GM19023 (cell line): Measurements from ENCODE around the gene TBC1D9.
A peak's percentile ranks its signal among the peaks of the same experiment; 100 is the strongest.

Source experiments
- ATAC-seq: cut with Tn5 transposase; IDR thresholded peaks from one replicate; pipeline ENCODE4 v1.9.1; 2021; ENCODE audit warnings: mild to moderate bottlenecking, moderate library complexity; ENCODE audit not compliant: unreplicated experiment

The TBC1D9 gene

DNA sequence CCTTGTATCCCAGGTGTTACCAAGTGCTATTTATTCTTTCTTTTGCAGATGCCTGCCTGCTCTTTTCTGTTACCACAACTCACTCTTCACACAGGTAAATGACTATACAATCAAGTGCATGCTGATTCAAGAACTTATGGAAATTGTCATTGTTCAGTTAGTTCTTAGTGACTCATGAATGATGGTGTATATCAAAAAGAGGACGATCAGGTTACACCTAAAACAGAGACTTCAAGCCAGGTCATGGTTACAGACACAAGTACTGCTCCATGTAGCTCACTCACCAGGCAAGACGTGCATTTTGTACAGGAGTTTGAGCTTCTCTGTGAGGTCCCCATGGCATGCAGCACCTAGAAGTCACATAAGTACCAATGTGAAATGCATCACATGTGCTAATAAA lies 128.2 kb downstream of the TBC1D9 start:
- ATAC-seq: no peak

DNA sequence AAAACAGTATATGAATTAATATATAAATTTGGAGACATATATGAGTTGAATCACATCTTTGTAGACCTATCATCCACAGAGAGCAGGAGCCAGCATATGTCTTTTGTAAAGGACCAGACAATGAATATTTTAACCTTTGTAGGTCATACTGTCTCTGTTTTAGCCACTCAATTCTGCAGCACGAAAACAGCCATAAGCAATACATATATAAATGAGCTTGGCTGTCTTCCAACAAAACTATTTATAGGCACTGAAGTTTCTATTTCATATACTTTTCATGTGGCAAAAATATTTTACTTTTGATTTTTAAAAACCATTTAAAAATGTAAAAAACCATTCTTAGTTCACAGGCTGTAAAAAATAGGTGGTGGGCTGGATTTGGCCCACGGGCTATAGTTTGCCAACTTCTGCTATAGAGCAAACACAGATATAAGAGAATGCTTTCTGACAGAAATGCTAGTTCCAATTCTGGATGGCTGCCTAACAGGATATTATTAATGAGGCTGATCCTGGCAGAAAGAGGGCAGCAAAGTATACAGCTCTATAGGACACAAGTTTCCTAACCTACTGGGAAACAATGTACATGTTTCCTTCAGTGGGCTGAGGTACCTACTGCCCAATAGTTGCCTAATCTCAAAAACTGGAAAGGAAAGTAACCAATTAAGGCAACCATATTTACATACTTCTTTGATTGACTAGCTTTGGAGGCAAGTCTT lies 129.4 kb downstream of the TBC1D9 start:
- no peak for ATAC-seq

DNA sequence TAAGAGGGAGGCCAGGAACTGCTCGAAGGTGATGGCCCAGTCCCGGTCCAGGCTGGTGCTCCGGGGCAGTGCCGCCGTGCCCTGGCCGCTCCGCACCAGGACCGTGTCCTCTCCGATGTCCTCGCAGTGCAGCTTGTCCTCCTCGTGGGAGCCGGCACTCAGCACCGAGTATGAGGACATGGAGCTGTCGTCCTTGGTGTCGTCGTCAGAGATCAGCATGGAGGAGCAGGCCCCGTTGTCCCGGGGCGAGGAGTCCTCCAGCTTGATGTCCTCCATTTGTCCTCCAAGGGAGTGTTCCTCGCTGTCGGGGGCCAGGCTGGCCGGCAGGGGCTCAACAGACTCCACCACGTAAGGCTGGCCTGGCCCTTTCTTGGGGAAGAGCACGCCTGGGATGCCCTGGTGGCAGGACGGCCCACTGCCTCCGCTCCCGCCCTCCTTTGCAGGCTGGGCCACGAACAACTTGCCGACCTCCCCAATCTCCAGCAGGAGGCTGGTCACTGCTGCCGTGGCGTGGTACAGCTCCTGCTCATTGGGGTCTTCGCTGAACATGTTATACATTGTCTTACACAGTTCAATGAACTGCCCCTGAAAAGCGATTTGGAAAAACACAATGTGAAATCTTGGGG lies 133.7 kb downstream of the TBC1D9 start:
- no peak for ATAC-seq

DNA sequence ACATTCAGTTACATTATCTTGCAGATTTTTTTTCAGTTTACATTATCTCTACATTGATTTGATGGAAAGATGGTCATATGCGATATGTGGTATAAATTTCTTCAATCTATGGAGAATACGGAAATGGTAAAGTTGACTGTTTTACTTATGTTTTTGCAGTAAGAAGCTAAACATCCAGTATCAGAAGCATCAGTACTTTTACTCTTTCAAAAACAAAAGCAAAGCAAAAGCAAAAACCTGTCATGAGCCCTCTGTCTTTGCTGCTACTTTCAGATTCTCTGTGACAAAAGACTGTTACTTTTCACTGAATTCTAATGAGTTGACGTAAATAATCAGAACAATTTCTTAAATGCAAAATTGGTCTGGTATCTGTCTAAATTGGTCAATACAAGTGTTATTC lies 135.0 kb downstream of the TBC1D9 start:
- no peak for ATAC-seq

GRCh38 chr4:140617499-140618248 lies 138.5 kb downstream of the TBC1D9 start:
- ATAC-seq: no peak

GRCh38 chr4:140615451-140615850 lies 140.7 kb downstream of the TBC1D9 start:
- no peak for ATAC-seq

DNA sequence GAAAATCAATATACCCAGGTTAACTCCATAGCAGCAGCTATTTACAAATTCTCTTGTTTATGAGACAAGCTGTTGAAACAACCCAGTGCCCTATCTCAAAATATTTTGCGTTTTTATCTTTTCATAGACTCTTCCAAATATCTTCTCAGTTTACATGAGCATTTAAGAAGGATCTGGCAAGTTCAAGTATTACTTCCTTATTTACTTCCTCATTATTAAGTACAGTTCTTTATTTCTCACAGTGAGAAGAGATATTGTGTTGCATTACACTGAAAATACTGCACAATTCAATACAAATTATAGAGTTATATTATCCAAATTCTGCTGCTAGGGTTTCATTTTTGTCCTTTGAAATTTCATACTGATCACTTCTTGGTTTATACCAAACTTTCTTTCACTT lies 143.8 kb downstream of the TBC1D9 start:
- no peak for ATAC-seq

GRCh38 chr4:140611854-140612253 lies 144.3 kb downstream of the TBC1D9 start:
- ATAC-seq: no peak

DNA sequence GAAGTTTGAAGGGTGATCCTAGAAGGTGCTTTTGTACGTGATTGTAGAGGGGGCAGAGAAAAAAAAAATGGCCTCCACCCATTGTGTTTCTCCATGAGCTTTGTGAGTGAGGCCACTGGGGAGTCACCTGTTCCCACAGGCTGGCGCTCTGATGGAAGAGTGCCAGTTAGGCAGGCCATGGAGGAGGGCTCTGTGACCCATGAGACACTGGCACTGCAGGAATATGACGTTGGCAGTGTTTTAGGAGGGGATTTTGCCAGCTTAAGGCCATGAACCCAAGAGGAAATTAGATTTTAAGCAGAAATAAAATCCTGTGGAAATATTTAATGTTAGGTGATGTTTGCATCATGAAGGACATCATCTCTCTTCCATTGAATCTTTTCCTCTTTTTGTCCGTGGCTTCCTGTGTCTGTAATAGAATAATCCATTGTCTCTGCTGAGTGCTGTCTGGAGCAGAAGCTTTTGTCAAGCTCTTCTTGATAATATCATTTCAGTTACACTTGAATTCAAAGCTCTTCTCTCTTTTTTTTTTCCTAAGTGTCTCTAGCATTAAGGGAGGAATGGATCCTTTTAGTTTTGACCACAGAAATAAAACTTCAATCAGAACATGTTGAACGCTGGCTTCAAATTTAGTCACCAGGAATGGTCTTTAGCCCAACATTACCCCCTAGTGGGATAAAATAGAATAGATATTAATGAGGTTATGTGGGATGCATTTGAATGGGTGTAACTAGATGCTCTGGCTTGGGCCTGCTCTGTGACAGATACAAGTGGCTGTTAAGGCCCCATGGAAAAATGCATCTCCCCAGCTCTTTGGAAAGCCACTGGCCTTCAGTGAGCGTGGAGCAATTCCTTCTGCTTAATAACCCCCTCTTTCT lies 146.4 kb downstream of the TBC1D9 start:
- peak; percentile 82 for ATAC-seq

- no peak for ATAC-seq
Measured at GRCh38 chr4:140607852-140608251, 148.3 kb downstream of the TBC1D9 start.

GRCh38 chr4:140604544-140604943 lies 151.6 kb downstream of the TBC1D9 start:
- ATAC-seq: no peak

DNA sequence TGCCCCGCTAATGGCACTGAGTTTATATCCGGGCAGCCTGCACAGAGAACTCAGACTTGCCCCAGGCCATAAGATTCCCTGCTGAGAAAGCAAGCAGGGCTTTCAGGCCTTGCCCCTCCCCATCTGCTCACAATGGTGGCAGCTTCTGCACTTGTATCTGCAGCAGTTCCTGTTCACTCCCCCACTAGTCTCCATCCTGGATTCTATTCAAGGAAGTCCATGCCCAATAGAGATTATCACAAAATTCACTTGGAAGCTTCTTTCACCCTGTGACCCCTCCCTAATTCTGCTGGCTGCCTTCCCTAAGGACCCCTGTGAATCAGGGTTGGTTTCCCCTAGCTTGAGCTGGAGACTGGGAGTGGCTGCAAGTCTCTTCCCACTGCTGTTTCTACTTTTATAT lies 152.9 kb downstream of the TBC1D9 start:
- ATAC-seq: no peak

GRCh38 chr4:140602714-140603113 lies 153.5 kb downstream of the TBC1D9 start:
- ATAC-seq: no peak

DNA sequence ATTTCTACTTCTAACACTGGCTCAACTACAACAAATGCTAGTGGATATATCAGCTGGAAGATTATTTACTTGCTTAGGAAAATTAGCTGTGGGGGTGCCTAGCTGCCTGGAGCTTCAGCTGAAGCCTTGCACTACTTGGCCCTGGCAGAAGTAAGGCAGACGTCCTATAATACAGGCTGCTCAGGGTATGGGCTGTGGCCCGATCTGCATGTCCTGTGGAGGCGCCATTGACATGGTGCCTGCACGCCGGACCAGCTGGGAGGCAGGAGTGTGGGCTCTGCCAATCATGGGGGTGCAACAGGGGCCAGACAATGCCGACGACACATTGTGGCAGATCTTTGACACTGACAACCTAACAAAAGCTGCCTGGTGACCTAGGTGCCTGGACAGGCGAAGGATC lies 155.8 kb downstream of the TBC1D9 start:
- ATAC-seq: no peak

- no peak for ATAC-seq
Measured at GRCh38 chr4:140595065-140595464, 161.1 kb downstream of the TBC1D9 start.

GRCh38 chr4:140584439-140584838 lies 171.7 kb downstream of the TBC1D9 start:
- ATAC-seq: no peak

DNA sequence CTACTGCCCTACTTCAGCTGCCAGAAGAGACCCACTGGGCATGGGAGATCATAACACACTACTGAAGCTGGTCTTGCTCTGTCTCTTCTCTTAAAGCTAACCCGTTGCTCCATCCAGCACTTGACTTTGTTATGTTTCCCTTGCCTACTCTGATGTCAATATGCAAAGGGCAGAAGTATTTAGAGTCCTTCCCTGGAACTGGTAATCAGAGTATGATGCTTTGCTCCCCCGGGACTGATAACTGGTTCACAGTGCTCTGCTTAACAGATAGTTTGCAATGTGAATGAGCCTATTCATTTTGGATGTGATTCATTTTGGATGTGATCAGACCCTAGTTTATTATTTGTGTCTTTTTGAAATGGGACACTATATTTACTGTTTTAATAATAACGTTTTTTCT lies 175.1 kb downstream of the TBC1D9 start:
- no peak for ATAC-seq

DNA sequence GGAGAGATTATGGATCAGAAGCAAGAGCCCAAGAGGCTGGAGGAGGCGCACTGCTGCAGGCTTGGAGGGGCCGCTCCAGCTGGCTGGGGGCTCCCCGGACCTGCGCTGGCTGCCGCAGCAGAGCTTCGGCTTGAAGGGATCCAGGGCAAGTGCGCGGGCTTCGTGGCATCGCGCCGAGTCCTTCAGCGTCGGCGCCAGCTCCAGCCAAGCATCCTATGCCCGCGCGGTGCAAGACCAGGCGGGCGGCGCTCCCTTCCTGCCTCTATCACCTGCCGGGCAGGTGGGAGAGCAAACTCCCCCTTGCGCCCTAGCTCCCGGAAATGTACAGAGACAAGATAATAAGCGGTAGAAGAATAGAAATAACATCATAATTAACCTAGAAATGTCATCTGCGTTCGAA lies 176.9 kb downstream of the TBC1D9 start:
- no peak for ATAC-seq

DNA sequence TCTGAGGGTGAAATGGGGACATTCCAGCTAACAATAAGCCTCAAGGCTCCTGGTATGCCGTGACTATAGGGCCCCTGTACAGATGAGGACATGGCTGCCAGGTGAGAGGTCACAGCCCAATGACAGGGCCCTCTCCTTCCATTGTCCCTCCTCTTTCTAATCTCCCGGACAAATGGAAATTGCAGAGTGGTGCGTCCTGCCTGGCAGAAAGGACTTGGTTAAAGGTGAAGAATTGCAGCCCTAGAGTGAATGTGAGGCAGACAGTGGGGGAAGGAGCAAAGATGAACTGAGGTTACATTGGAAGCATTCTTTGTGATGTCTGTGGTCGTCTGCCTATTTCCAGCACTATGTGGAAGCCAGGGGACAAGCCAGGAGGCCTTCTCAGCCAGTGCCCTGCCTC lies 180.7 kb downstream of the TBC1D9 start:
- ATAC-seq: no peak

- no peak for ATAC-seq
Measured at GRCh38 chr4:140571620-140572019, 184.6 kb downstream of the TBC1D9 start.
